ENCODE results near the gene RIBC1.
A peak's percentile ranks its signal among the peaks of the same experiment; 100 is the strongest.
"Not testable (repeated sequence)": the region's sequence is repeated elsewhere in the genome, so short reads cannot be mapped to it uniquely, and the experiment has no call there.

RIBC1 gene

GRCh38 chrX:53437206-53437605 lies 14.5 kb downstream of the RIBC1 start:
- DNase-seq: no peak

DNA sequence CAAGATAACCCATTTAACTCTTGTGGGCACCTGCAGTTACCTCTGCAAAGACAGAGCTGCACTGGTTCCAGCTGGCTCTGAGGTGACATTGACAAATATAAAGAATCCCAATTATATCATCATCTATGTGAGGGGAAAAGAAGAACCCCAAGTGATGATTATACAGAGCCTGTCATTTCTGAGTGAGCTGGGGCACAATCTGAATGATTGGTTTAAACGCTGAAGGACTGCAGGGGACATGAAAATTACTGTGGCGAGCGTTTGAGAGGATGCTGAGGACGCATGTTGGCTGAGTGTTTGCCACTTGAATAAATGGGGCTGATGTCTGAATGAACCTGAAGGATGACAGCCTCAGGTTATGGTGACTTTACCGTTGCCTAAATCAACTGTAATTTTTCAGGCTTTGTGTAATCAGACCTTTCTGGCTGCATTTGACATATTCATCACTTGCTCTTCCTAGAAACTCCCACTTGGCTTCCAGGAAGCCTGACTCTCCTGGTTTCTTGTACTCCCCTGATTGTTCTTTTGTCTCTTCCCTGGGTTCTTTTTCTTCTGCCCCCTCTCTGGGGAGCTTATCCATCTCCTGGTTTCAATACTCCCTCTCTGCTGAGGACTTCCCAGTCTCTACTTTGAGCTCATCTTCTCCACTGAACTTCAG lies 15.6 kb downstream of the RIBC1 start:
- DNase-seq: no peak

DNA sequence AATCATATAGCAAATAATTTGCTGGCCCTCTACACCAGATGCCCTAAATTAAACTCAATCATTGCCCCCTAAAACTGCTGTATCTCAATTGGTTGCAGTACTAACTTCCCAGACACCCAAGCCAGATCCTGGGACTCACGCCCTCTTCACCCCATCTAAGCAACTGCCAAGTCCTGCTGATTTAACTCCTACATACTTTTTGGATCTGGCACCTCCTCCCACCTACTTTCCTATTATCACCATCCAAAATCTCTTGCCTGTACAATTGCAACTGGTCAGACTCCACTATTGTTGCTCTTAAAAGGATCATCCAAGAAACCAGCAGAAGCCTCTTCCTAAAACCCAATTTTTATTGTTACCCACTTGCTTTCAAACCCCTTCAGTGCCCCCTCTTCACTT lies 16.2 kb downstream of the RIBC1 start:
- DNase-seq: no peak

DNA sequence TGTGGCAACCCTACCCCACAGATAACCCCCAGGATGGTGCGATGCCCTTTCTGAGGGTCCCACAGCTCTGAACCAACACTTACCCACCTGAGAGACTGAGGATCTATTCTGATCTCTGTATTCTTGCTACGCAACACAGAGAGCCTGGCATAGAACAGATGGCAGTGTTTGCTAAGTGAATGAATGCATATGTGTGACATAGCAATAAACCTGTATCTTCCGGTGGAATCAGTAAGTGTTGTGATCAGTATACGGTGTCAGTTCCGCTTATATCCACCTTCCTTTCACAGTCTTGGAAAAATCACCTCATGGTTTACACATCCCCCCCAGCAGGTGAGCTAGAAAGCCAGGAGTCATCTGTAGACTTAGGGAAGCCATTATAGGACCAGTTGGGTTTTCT lies 17.4 kb downstream of the RIBC1 start:
- DNase-seq: no peak

DNA sequence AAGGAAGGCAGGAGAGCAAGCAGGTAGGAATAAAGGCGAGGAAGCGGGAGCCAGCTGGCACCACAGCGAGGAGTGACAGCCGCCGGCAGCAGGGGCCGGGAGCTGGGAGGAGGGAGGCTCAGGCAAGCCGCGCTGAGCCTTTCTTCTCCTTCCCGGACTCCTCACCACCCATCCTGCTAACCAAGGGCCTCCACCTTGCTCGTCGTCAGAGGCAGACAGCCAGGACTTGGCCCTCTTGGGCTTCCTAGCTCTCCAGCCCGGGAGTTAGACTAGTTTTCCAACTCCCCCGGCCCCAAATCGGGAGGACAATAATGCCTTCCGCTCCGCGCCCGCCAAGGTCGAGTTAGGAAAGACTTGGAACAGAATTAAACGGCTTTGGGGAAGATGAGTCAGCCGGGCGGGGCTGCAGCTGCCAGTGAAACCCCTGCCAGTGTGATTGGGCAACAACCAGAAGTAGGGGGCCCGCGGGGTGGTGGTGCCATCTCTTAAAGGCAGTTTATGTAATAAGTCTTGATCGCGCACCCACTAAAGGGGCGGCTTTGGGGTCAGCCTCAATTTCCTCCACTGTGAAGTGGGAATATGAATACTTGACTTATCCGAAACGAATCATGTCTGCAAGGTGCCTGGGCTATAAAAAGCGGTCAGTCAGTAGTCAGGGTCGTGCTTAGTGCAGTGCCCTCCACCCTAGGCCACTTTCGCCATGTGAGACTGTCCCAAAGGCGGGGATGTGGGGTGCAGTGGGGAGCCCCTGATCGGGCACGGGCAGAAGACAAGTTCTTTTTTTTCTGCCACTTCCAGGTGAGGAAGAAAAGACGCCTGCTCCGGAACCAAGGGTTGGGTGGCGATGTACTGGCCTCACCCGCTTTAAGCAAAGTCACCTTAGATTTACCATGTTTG lies 18.2 kb downstream of the RIBC1 start:
- DNase-seq: no peak

DNA sequence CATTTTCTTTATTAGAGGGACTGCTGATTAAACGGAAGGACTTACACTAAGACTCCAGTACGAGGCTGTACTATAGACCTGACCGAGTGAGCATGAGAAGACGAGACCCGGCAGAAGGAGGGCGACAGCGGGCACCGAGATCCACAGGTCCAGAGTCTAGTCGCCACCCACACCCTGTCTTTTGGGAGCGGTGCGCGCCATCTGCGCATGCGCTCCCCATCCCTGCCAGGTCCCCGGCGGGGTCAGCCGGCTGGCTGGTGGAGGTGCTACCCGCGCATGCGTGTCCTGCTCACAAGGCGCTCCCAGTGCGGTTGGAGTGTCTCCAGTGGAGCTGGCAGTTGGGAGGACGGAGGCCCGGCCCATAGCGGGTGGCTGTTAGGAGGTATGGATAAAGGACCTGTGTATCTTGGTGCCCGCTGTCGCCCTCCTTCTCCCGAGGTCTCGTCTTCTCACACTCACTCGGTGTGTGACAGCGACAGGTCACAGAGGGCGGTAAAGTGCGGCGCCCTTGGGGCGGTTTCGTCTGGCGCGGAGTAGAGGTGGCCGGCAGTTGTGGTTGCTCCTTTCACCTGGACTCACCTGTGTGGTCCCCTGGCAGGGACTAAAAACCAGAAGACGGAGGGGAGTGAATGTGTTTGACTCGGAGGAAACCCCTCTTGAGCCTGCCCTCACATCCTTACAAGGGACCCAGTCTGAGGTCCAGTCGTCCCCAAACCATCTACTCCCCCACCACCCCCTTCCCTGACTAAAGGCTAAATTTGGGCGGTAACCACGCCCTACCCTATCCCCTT lies 19.1 kb downstream of the RIBC1 start:
- DNase-seq: peak; percentile 62

DNA sequence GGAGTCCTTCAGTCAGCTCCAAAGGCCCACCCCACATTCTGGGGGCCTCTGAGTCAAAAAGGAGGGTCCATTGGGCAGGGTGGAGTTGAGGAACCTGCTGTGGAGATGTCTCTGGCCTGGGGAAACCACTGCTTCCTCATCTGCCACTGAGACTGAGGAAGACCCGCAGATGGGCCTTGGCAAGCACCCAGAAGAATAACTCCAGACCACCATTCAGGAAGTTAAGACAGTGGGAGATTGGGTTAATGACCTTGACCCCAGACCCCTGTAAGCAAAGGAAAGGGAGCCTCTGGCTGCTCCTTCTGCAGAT lies 19.6 kb downstream of the RIBC1 start:
- no peak for DNase-seq

- DNase-seq: no peak
Measured at GRCh38 chrX:53445977-53446376, 23.3 kb downstream of the RIBC1 start.

DNA sequence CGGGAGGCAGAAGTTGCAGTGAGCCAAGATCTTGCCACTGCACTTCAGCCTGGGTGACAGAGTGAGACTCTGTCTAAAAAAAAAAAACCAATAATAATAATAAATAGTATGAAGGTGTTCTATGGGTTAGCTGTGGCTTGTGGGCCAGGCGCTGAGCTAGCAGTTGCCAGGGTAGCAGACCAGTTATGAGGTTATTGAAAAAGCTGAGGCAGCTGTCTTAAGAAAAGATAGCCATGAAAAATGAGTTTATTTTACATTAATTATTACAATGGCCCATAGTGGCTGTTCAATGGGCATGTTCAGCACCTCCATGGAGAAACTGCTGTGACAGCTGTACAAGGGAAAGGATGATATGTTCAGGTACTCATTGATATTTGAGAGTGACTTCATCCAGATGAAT lies 24.8 kb downstream of the RIBC1 start:
- DNase-seq: no peak

DNA sequence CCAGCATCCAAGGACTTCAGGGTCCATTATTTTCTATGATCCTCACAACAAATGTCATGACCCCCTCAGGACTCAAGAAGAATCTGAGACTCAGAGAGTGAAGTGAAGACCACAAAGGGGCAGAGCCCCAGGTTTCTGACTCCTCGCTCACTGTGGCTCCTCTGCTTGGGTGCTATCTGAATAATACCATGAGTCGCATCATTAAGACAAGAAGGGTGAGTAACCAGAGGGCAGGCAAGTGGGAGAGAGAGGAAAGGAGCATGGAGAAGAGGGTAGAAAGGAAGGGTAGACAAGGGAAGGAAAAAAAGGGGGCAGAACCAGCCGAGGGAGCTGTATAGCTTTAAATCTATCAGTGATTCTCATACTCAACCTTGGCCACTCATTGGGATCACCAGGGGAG lies 27.0 kb downstream of the RIBC1 start:
- no peak for DNase-seq

GRCh38 chrX:53452812-53453211 lies 30.1 kb downstream of the RIBC1 start:
- no peak for DNase-seq

DNA sequence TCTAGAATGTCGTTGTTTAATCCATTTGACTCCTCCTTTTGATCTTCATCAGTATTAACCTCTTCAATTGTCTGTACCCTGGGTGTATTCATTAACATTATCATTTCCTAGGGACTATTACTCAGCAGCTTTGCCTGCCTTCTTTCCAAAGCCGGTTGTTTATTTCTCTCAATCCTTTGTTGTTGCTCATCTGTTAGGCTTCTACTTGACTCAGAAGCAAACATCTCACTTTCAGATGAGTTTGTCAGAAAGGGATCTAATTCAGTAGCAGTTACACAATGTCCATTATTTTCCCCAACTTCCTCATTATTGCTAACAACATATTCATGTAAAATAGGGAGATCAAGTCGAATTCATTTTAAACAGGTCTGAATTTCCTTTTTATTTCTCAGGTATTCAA lies 33.6 kb downstream of the RIBC1 start:
- DNase-seq: no peak

- no peak for DNase-seq
Measured at GRCh38 chrX:53458082-53458481, 35.4 kb downstream of the RIBC1 start.

GRCh38 chrX:53468659-53469058 lies 46.0 kb downstream of the RIBC1 start:
- DNase-seq: not testable (repeated sequence)

GRCh38 chrX:53471346-53471745 lies 48.7 kb downstream of the RIBC1 start:
- no peak for DNase-seq

- no peak for DNase-seq
Measured at GRCh38 chrX:53474707-53475106, 52.0 kb downstream of the RIBC1 start.

GRCh38 chrX:53476371-53476770 lies 53.7 kb downstream of the RIBC1 start:
- no peak for DNase-seq

DNA sequence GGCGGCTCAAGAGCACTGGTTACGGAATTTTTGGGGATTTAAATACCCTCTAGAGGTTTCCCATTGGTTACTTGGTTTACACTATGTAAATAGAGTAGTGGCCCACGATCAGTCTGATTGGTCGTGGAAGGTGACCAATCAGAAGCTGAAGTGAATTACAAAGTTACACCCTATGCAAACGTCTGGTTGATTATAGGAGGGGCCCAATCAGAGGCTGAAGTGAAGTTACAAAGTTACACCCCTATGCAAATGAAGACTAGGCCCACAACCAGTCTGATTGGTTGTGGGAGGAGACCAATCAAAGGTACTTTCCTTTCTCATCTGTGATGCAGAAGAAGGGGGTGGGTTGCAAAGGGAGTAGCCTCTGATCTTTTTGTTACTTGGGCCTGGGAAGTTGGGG lies 56.6 kb downstream of the RIBC1 start:
- peak; percentile 25 for DNase-seq

Measured in NCI-H1048 (cell line).